Measurements from ENCODE around the gene ASTE1.

DNA sequence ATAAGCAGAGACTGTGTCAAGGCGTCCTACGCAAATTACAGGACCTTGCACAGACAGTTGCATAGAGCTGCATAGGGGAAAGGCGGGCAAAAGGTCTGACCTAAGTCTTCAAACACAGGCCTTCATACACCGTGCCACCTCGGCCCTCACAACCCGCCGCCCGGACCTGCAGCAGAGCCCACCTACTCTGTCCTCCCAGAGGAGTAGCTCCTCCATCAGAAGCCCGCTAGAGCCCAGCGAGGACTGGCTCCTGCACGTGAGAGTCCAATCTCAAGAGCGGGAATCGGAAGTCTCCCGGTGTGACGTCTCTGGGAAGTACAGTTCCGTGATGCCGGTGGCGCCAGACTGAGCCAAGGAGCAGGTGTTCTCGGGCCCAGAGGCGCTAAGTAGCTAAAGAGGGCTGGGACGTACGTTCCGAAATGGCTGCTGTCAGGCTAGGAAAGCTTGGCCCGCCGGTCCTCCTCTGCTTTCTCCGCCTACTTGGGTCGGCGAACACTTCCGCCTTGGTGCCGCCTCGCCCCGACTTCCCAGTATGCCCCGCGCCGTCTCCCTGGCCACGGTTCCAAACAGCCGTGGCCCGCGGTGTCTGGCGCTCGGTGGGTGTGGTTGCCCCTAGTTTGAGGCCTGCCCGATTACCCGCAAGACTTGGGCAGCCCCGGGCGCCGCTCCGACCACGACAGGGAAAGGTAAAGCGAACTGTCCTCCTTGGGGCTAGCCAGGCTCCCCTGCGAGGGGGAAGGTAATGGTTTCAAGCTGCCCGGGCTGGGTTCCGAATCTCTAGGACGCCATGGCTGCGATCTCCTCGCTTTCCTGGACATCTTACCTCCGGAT, at the start of gene ASTE1, which contains the start of gene NEK11:
- no peak for TF ChIP-seq EZH2phosphoT487 (IDR thresholded peaks at IDR 0.05; ENCODE audit: borderline replicate concordance, low read length)
- TF ChIP-seq, protein P1, sequence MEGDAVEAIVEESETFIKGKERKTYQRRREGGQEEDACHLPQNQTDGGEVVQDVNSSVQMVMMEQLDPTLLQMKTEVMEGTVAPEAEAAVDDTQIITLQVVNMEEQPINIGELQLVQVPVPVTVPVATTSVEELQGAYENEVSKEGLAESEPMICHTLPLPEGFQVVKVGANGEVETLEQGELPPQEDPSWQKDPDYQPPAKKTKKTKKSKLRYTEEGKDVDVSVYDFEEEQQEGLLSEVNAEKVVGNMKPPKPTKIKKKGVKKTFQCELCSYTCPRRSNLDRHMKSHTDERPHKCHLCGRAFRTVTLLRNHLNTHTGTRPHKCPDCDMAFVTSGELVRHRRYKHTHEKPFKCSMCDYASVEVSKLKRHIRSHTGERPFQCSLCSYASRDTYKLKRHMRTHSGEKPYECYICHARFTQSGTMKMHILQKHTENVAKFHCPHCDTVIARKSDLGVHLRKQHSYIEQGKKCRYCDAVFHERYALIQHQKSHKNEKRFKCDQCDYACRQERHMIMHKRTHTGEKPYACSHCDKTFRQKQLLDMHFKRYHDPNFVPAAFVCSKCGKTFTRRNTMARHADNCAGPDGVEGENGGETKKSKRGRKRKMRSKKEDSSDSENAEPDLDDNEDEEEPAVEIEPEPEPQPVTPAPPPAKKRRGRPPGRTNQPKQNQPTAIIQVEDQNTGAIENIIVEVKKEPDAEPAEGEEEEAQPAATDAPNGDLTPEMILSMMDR (conservative IDR thresholded peaks at IDR 0.05; ENCODE audit: low read depth, low read length): no peak
- TF ChIP-seq EZH2 (IDR thresholded peaks at IDR 0.05; ENCODE audit: low read length, unreplicated experiment): no peak

Measured in PC-3 (cell line).